Measurements from ENCODE around the gene BTBD16. TPM values are rescaled to one million over a fixed set of nuclear protein-coding genes. Genes with fewer than 3 reads are reported as not detected.

BTBD16 gene
- total RNA-seq, 2 experiments from 2014 or later, result 0.06 TPM; not detected in 1

- Histone ChIP-seq H3K27ac (ENCODE audit: low read depth, low read length, poor library complexity, severe bottlenecking) (no peak overlapping the region), H3K9me3 (ENCODE audit: low read length) (no peaks in the 10 kb centered on the region), H3K4me1 (ENCODE audit: insufficient read depth, low read length, poor library complexity, severe bottlenecking) (peaks cover 13% of the 10 kb centered on the region), H3K4me3 (ENCODE audit: low read depth, low read length, poor library complexity, severe bottlenecking) (peak overlapping the region; percentile 79), H3K79me2 (ENCODE audit: insufficient read depth, low read depth, low read length) (peaks cover 3% of the 10 kb centered on the region; the same call in 1 of the 2 replicates), H3K4me2 (ENCODE audit: low read length) (peak overlapping the region; percentile 68), H3K9me2 (ENCODE audit: insufficient read depth, low read length) (no peaks in the 10 kb centered on the region), H2AFZ (ENCODE audit: low read length) (no peak overlapping the region; the same call in 1 of the 2 replicates), H3K36me3 (ENCODE audit: insufficient read depth, low read length) (no peaks in the 10 kb centered on the region), H4K20me1 (ENCODE audit: insufficient read depth, low read length) (no peaks in the 10 kb centered on the region)
- ChIA-PET POLR2A (no interaction called here), CTCF (ENCODE audit: unreplicated experiment) (no interaction called here)
- intact Hi-C loops (cut with micrococcal nuclease; ENCODE audit: unreplicated experiment), result loop anchor here (2.0 to 10.0 kb wide), 4 partner anchors 27 to 779 kb away; partner anchors contain the start of gene BUB3
- no peak for DNase-seq (ENCODE audit: low spot score)
- BruUV-seq (replicated peaks), result no TSS peak
- TF ChIP-seq EZH2phosphoT487 (IDR thresholded peaks at IDR 0.05; ENCODE audit: borderline replicate concordance, low read depth, low read length), result no peak
- no peak for TF ChIP-seq CTCF (conservative IDR thresholded peaks at IDR 0.05; ENCODE audit: low read length)
These were observed 104.6 kb downstream of the BTBD16 start for GRCh38 chr10:122375679-122376160.

GRCh38 chr10:122376364-122376961 lies 105.4 kb downstream of the BTBD16 start:
- Histone ChIP-seq H3K9me2 (ENCODE audit: insufficient read depth, low read length) (no peaks in the 10 kb centered on the region), H4K20me1 (ENCODE audit: insufficient read depth, low read length) (no peaks in the 10 kb centered on the region), H3K9me3 (ENCODE audit: low read length) (no peaks in the 10 kb centered on the region), H3K4me3 (ENCODE audit: low read depth, low read length, poor library complexity, severe bottlenecking) (no peak overlapping the region), H2AFZ (ENCODE audit: low read length) (no peak overlapping the region), H3K4me1 (ENCODE audit: insufficient read depth, low read length, poor library complexity, severe bottlenecking) (peaks cover 13% of the 10 kb centered on the region), H3K79me2 (ENCODE audit: insufficient read depth, low read depth, low read length) (peaks cover 3% of the 10 kb centered on the region; the same call in 1 of the 2 replicates), H3K27ac (ENCODE audit: low read depth, low read length, poor library complexity, severe bottlenecking) (no peak overlapping the region), H3K36me3 (ENCODE audit: insufficient read depth, low read length) (no peaks in the 10 kb centered on the region), H3K4me2 (ENCODE audit: low read length) (no peak overlapping the region)
- BruUV-seq (replicated peaks), result no TSS peak
- TF ChIP-seq EZH2phosphoT487 (IDR thresholded peaks at IDR 0.05; ENCODE audit: borderline replicate concordance, low read depth, low read length) (no peak), CTCF (conservative IDR thresholded peaks at IDR 0.05; ENCODE audit: low read length) (no peak)
- DNase-seq (ENCODE audit: low spot score), result no peak
- POLR2A ChIA-PET, result no interaction called here
- intact Hi-C loops (cut with micrococcal nuclease; ENCODE audit: unreplicated experiment), result loop anchor here (10.0 kb wide), 1 partner anchor 778 kb away; the partner anchor contains the start of gene BUB3
- CTCF ChIA-PET (ENCODE audit: unreplicated experiment), result no interaction called here

DNA sequence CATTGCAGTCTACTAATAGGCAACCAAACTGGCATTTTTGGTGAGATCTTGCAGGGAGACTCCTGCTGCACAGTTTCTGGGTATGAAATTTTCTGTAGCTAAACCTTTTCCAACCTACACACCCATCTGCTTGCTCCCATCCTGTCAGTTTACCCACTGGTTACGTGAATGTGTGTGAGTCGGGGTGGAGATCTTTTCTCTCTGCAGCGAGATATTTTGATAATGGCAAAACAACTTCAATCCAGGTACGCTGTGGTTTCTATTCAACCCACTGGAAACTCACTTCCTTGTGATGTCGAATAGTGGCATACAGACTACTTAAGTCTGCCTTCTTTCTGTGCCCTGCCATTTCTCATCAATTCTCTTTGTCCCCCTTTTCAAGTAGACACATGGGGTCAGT lies 107.9 kb downstream of the BTBD16 start:
- no peak for DNase-seq (ENCODE audit: low spot score)
- Histone ChIP-seq H3K4me1 (ENCODE audit: insufficient read depth, low read length, poor library complexity, severe bottlenecking) (peaks cover 10% of the 10 kb centered on the region), H3K9me3 (ENCODE audit: low read length) (no peaks in the 10 kb centered on the region), H2AFZ (ENCODE audit: low read length) (no peak overlapping the region), H3K79me2 (ENCODE audit: insufficient read depth, low read depth, low read length) (peaks cover 3% of the 10 kb centered on the region; the same call in 1 of the 2 replicates), H4K20me1 (ENCODE audit: insufficient read depth, low read length) (no peaks in the 10 kb centered on the region), H3K27ac (ENCODE audit: low read depth, low read length, poor library complexity, severe bottlenecking) (no peak overlapping the region), H3K36me3 (ENCODE audit: insufficient read depth, low read length) (no peaks in the 10 kb centered on the region), H3K9me2 (ENCODE audit: insufficient read depth, low read length) (no peaks in the 10 kb centered on the region), H3K4me3 (ENCODE audit: low read depth, low read length, poor library complexity, severe bottlenecking) (no peak overlapping the region), H3K4me2 (ENCODE audit: low read length) (no peak overlapping the region)
- TF ChIP-seq EZH2phosphoT487 (IDR thresholded peaks at IDR 0.05; ENCODE audit: borderline replicate concordance, low read depth, low read length), result no peak
- TF ChIP-seq CTCF (conservative IDR thresholded peaks at IDR 0.05; ENCODE audit: low read length), result no peak
- intact Hi-C loops (cut with micrococcal nuclease; ENCODE audit: unreplicated experiment), result loop anchor here (10.0 kb wide), 1 partner anchor 776 kb away; the partner anchor contains the start of gene BUB3
- POLR2A ChIA-PET, result interaction anchor here (1.2 kb wide), 1 partner anchor 43 kb away, joined by 3 read pairs; no protein-coding TSS in a partner anchor
- BruUV-seq (replicated peaks), result no TSS peak
- CTCF ChIA-PET (ENCODE audit: unreplicated experiment), result no interaction called here
